NCI-H1092 (cell line): ENCODE data around the gene SKI.
"Not testable (repeated sequence)": the region's sequence is repeated elsewhere in the genome, so short reads cannot be mapped to it uniquely, and the experiment has no call there.

Experiments used
- DNase-seq: peaks from one replicate; lab custom pipeline; 2025; lab: John Stamatoyannopoulos, UW

SKI gene

DNA sequence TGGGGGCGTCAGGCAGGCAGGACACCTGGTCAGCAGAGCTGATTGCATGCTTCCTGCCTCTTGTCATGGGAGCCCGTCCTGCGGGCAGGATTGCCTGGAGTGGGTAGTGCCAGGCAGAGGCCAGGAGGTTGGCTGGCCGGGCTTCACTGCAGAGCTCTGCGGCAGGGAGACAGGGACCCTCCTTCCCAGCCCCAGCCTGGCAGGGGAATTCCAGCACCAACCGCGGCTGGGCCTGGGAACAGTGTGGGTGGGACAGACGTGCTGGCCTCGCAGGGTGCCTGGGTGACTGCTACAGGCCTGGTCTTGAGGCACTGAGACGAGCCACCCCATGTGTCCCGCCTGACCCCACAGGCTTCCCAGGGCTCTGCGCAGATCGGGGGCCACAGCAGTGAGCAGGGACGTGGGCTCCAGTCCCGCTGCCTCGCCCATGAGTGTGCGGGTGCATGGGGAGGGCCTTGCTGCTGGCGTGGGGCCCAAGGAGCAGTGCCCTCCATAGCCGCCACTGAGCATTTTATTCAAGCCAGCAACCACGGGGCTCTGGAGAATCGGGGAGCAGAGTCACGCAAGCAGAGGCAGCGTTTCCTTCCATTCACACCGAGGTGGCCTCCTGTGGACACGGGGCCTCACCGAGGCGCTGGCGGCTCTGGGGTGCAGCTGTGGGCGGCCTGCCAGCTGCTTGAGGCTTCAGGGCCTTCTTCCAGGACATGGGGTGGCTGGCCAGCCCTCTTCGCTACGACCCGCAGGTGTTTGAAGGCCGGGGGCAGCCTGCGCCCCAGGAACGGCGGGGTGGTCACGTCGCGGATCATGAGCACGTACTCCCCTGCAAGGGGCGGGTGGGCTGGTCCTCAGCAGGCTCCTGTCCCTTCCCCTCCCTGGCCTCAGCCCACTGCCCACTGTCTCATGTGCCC lies 92.9 kb downstream of the SKI start:
- DNase-seq = no peak

- no peak for DNase-seq
Observed at GRCh38 chr1:2322065-2322571, 94.0 kb downstream of the SKI start.

DNA sequence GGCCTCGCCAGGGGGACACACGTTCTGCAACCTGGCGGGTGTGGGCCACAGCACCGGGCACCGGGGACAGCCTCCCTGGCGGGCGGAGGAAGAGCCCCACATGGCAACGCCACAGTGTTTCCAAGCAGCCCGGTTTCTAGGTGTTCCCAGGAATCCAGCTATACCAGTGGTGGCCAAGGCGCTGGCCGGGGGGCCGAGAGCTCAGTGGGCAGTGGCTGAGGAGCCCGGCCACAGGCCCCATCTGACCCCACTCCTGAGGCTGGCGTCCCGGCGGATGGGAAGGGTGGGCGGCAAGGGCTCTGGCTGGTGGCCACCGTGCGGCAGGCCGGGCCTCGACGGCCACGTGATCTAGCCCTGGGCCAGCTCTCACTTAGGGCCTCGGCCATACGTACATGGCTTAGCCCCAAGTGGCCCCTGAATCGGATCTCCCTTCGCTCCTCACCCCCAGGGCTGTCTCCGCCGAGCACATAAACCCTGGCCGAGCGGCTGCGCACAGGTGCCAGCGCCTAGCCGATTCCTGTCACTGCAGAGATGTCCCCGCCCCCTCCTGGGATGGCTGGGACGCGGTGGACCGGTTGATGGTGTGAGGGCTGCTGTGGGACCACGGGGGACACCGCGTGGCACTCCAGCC lies 94.6 kb downstream of the SKI start:
- no peak for DNase-seq

- no peak for DNase-seq
Observed at GRCh38 chr1:2323451-2323974, 95.4 kb downstream of the SKI start.

GRCh38 chr1:2324553-2325366 lies 96.6 kb downstream of the SKI start:
- DNase-seq = no peak

- DNase-seq = no peak
Observed at GRCh38 chr1:2326524-2326923, 98.4 kb downstream of the SKI start.

- not testable (repeated sequence) for DNase-seq
Observed at GRCh38 chr1:2327162-2327561, 99.0 kb downstream of the SKI start.

DNA sequence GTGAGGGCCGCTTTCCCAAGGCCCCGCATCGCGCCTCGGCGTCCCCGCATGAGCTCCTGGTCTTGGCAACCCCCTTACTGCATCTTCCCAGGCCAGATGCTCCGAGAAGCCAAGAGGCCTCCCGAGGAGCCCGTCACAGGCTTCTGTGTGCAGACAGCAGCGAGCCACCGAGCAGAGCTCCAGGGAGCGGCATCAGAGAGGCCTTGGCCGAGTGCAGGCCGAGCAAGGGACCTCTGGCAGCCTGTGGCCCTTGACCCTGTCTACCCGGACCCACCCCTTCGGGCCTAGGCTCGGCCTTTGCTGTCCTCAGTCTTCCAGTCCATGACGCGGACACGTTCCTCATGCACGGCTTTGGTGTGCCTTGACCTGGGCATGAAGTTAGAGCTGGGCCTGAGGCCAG lies 99.7 kb downstream of the SKI start:
- no peak for DNase-seq

DNA sequence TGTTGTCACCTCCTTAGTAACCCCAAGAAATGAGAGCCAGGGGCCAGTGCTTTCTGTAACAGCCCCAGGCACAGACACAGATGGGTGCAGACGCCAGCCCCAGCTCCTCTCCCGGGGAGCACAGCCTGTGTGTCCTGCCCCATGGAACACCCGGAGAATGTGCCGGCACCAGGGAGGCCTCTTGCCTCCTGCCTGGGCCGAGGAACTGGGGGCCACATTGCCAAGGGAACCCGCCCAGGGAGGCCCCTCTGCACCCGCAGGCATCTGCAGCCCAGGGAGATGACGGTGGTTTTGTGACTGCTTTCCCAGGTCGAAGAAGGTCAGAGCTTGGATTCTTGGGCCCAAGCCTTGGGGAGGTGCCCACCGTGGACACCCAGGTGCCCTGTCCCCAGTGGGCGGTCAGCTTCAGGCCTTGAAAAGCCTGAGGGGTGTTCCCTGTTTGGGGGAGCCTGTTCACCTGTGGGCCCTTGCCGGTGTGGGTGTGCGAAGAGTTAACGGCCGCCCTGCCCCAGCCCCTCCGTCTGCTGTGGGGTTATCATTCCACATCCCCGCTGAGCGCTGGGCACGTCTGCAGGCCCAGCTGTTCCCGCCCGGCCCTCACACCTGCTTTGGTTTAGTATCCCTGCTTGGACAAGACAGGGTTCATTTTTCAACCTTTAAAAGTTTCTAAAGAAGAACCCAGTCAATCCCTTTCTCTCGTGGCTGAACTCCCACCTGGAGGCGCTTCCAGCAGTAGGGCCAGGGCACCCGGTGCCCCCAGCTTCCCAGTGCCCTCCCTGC lies 100.7 kb downstream of the SKI start:
- DNase-seq = no peak

DNA sequence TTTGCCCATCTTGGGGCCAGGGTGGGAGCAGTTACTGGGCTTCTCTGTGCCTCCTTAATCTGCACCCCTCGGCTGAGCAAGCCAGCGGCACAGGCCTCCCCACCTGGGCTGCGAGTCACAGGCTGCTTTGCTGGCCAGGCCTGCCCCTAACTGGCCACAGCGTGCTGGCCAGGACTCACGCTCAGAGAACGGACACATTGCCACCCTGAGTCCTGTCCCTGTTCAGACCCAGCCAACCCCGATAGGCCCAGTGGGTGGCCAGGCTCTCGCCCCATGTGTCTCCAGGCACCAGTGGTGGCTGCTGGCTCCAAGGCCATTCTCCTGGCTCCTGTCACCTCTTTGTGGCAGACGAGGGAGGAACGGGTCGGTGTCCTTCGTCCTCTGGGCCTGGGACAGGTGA lies 101.9 kb downstream of the SKI start:
- no peak for DNase-seq

GRCh38 chr1:2330519-2331199 lies 102.5 kb downstream of the SKI start:
- DNase-seq = no peak

DNA sequence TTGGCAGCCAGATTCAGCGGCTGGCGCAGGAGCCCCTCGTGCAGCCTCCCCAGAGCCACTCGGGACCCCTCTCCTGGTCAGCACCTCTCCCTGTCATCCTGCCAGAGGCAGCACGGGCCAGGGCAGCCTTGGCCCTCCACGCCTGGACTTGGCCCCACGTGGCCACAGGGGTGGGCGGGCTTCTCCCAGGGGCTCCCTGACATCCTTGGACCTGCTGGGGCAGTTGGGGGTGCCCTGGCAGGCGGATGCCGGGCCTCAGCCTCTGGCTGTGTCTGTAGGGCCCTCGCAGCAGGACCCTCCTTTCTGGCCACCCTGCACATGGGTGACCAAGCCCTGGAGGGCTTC lies 103.1 kb downstream of the SKI start:
- DNase-seq = no peak

DNA sequence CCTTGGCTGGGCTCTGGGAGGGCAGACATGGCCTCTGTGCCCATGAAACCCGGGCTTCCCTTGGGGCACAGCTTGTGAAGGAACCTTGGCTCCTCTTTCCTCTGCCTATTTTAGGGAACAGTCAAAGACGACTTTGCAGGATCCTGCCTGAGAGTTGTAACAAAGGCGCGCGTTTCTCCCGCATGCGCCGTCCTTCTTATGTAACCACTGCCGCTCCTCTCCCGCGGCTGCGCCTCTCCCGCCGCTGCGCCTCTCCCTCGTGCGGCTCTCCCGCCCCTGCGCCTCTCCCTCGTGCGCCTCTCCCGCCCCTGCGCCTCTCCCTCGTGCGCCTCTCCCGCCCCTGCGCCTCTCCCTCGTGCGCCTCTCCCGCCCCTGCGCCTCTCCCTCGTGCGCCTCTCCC lies 103.5 kb downstream of the SKI start:
- not testable (repeated sequence) for DNase-seq

GRCh38 chr1:2334366-2334765 lies 106.2 kb downstream of the SKI start:
- no peak for DNase-seq

- DNase-seq = no peak
Observed at GRCh38 chr1:2334883-2335534, 106.9 kb downstream of the SKI start.

- DNase-seq = no peak
Observed at GRCh38 chr1:2335721-2336455, 107.8 kb downstream of the SKI start.

GRCh38 chr1:2336499-2336898 lies 108.4 kb downstream of the SKI start:
- DNase-seq = no peak

DNA sequence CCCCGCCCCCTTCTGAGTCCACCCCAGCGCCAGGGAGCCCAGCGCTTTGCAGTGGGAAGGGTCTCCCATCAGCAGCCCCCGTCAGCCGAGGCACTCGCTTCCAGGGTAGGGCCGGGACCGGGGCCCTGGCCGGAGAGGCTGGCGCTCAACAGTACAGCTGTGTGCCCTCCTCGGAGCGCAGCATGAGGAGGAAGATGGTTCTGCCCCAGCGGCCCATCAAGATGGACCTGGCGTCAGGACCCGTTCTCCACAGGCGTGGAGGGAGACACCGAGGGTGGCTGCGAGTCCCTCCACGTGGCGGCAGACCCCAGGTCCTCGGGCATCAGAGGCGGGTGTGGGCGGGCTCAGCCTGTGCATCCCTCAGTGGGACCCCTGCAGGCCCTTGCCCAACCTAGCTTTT lies 109.0 kb downstream of the SKI start:
- DNase-seq = no peak

DNA sequence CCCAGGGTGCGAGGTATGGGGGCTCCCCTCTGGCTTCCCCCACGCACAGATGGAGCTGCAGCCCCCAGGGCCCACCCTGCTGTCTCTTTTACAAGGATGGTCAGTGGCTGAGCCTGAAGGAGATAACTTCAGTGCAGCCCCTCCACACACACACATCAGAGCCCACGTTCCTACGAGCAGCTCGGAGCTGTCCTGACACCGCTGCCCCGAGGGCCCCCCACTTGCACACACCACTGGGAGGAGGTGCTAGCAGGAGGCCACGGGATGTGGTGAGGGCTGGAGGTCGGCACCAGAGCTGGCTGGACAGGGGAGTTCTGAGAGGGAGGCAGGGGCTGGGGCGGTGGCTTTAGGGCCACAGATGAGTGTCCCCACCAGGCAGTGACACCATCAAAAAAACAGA lies 109.4 kb downstream of the SKI start:
- no peak for DNase-seq
